Psoas muscle (tissue), 8 donors: ENCODE results near the gene COL4A2. TPM values are rescaled to one million over a fixed set of nuclear protein-coding genes. Genes with fewer than 3 reads are reported as not detected.

Source experiments
- ATAC-seq, 4 donors: fragments of 200-7000 bp; cut with Tn5 transposase; one replicate each; pipeline ENCODE4 v1.9.1; 2020; ENCODE audit warnings: moderate library complexity in 3 of 4, mild to moderate bottlenecking in 2 of 4
- DNase-seq, 2 donors: peaks; one replicate each; pipeline ENCODE4 v3.0.0-alpha.2; 2020
- H3K27ac ChIP-seq: fragments of 200-600 bp; one replicate; pipeline ENCODE4 v1.8.0; 2022
- H3K27me3 ChIP-seq, 3 donors: fragments of 200-600 bp in 1 of 3; one replicate each; pipeline versions ENCODE4 v1.6.1 to v1.8.0; 2013 to 2022; ENCODE audit warnings: low read length in 2 of 3, mild to moderate bottlenecking in 2 of 3, moderate library complexity in 1 of 3; ENCODE audit not compliant: insufficient read depth in 3 of 3
- H3K36me3 ChIP-seq, 2 donors: fragments of 200-600 bp in 1 of 2; one replicate each; pipeline versions ENCODE4 v1.6.1 to v1.8.0; 2013 to 2022; ENCODE audit warnings: low read depth in 1 of 2, mild to moderate bottlenecking in 1 of 2, moderate library complexity in 1 of 2; ENCODE audit not compliant: insufficient read depth in 1 of 2
- H3K4me1 ChIP-seq: fragments of 200-600 bp; one replicate; pipeline ENCODE4 v1.8.0; 2022
- H3K4me3 ChIP-seq: fragments of 200-600 bp; one replicate; pipeline ENCODE4 v1.8.0; 2022; ENCODE audit warnings: mild to moderate bottlenecking
- H3K9me3 ChIP-seq: fragments of 200-600 bp; one replicate; pipeline ENCODE4 v1.8.0; 2022
- WGBS, 3 donors: extraction: QIAGEN DNeasy Blood & Tissue Kit; methylation state at CpG; one replicate each; pipeline versions ENCODE4 v1.1.6 to v1.1.7; 2013; 5-methylcytosine and 5-hydroxymethylcytosine counted together
- intact Hi-C, 2 donors: fragments of 100-400 bp; cut with DNase I; formaldehyde crosslinking; loops; one replicate each; pipeline versions ENCODE4 v1.11.0 to v1.14.2; 2022
- polyA plus RNA-seq, 3 donors: library from polyadenylated mRNA; stranded (reverse); fragments of 200-250 nt; gene quantifications; one replicate each; pipeline ENCODE4 v1.2.3, GENCODE V29; 2013
- total RNA-seq, 4 donors: library from RNA; stranded (reverse); fragmentation: NEBNext Ultra II Directional in 2 of 4; extraction: Animal tissue kit (Norgen Biotek cat#: 25700) in 2 of 4; gene quantifications; one replicate each; pipeline versions ENCODE4 v1.2.1 to v1.2.4, GENCODE V29; 2021 to 2023
- TF ChIP-seq, protein P1 (sequence below): fragments of 200-600 bp; IDR thresholded peaks from one replicate; pipeline ENCODE4 v1.8.0; 2022; ENCODE audit warnings: antibody characterized with exemption
- donor health status: healthy with polysubstance abuse.
- donor health status: DM: no; HTN: no; CAD: no; lungs with moderate emphysema.
- donor health status: Bipolar disorder and iron deficiency.
- donor health status: healthy.
- donor health status: DM: yes; HTN: yes; CAD: no.
- donor health status: DM: no; HTN: no; CAD: no.
- donor health status: DM: no; HTN: no; CAD: no.
- donor health status: DM: yes; HTN: yes; CAD: no.

Gene COL4A2
- total and polyA plus RNA-seq, 7 donors = 25.8 to 84.5 (median 57.8) TPM

DNA sequence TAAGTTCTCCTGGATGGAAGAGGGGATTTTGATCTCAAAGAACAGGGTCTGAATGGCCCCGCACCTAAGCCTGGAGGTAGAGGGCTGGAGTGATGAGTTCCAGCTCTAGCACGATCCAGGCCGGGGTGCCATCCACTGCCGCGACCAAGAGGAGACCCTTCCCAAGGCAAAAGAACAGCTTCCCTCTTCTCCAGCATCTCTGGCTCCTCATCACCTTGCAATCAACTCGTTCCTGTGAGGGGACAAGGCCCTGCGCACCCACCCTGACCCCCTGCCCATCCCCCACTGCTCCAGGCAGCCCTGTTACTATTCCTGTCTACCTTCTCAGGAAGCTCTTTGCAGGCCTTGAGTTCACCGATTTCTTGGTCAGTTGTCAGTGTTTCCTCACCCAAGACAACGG, 17.9 kb upstream of the COL4A2 start:
- H3K4me1 ChIP-seq = no peaks in the 10 kb centered on the region
- no peaks in the 10 kb centered on the region for H3K9me3 ChIP-seq
- intact Hi-C loops = no loop called here
- H3K27me3 ChIP-seq = no peaks in the 10 kb centered on the region
- H3K4me3 ChIP-seq = no peak overlapping the region
- no peak for ATAC-seq
- no peak for DNase-seq
- H3K27ac ChIP-seq = no peak overlapping the region
- 92 to 96% (median 93%) methylated on average over 9 of the region's 9 CpGs for WGBS, 3 donors
- H3K36me3 ChIP-seq = no peaks in the 10 kb centered on the region
- TF ChIP-seq, protein P1, sequence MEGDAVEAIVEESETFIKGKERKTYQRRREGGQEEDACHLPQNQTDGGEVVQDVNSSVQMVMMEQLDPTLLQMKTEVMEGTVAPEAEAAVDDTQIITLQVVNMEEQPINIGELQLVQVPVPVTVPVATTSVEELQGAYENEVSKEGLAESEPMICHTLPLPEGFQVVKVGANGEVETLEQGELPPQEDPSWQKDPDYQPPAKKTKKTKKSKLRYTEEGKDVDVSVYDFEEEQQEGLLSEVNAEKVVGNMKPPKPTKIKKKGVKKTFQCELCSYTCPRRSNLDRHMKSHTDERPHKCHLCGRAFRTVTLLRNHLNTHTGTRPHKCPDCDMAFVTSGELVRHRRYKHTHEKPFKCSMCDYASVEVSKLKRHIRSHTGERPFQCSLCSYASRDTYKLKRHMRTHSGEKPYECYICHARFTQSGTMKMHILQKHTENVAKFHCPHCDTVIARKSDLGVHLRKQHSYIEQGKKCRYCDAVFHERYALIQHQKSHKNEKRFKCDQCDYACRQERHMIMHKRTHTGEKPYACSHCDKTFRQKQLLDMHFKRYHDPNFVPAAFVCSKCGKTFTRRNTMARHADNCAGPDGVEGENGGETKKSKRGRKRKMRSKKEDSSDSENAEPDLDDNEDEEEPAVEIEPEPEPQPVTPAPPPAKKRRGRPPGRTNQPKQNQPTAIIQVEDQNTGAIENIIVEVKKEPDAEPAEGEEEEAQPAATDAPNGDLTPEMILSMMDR = no peak

DNA sequence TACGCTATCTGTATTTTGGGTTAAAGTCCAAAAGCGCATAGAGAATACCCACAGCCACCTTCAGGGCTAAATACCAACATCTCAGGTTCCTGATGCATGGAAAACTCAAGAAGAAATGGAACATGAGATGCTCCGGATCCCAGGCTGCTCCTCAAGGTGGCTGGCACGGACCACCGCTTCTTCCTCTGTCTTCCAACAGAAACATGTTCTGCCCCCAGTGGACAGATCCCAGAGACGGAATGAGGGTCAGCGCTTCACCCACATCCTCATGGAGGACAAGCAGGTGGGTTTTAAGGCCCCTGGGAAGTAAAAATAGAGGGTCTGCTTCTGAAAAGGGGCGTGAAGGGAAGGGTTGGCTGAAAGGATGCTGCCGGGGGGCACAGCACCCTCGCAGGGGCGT, 17.4 kb upstream of the COL4A2 start:
- Histone ChIP-seq H3K36me3 (no peaks in the 10 kb centered on the region), H3K27me3 (no peaks in the 10 kb centered on the region), H3K9me3 (no peaks in the 10 kb centered on the region), H3K4me1 (no peaks in the 10 kb centered on the region), H3K4me3 (no peak overlapping the region), H3K27ac (no peak overlapping the region)
- TF ChIP-seq, protein P1 = no peak
- 88 to 95% (median 92%) methylated on average over 11 of the region's 11 CpGs for WGBS, 3 donors
- no peak for DNase-seq
- intact Hi-C loops = no loop called here
- ATAC-seq = no peak

DNA sequence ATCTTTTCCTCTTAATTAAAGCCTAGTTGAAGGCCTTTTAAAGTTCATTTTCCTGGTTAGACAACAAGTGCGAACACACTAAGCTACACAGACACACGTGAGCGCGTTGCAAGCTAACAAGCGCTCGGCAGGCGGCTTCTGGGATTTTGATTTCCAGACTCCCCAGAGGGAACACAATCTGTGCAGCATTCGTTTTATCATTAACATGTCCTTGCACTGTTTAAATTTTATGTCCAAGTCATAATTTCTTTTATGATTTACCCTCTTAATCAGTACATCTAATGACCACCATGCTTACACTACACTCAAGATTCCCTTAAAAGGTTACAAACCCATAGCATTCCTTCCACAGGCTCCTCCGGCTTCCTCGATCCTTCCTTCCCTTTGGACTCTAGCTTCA, 16.9 kb upstream of the COL4A2 start:
- whole genome bisulfite sequencing, 3 donors = 82 to 91% (median 91%) methylated on average over 10 of the region's 10 CpGs
- H3K4me1 ChIP-seq = no peaks in the 10 kb centered on the region

DNA sequence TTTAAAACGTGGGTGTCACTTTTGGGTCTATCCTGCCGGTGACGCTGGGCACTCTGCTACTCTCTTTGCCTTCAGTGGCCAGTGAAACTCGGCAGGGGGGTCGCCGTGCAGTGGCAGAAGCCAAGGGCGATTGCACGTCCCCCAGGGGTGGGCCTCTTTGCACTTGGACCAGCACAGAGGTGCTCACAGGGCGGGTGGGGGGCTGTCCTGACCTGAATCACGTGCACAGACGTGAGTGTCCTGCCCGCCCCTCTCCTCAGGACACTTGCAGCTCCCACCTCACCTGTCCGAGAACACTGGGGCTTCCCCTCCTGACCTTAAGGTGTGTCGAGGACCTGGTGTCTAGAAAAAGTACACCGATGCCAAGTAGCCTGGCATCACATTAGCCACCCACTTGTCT, 16.3 kb upstream of the COL4A2 start:
- Histone ChIP-seq H3K4me3 (no peak overlapping the region), H3K27me3 (no peaks in the 10 kb centered on the region), H3K4me1 (no peaks in the 10 kb centered on the region), H3K9me3 (no peaks in the 10 kb centered on the region), H3K27ac (no peak overlapping the region), H3K36me3 (no peaks in the 10 kb centered on the region)
- no peak for ATAC-seq
- TF ChIP-seq, protein P1 = no peak
- WGBS, 3 donors = 79 to 82% (median 80%) methylated on average over 15 of the region's 15 CpGs
- DNase-seq = no peak
- intact Hi-C loops = no loop called here

More for the DNA sequence above, 16.9 kb upstream of the COL4A2 start:
- intact Hi-C loops = no loop called here
- DNase-seq (no peak), ATAC-seq (no peak)
- TF ChIP-seq, protein P1 = no peak
- no peaks in the 10 kb centered on the region for H3K27me3 ChIP-seq
- no peaks in the 10 kb centered on the region for H3K36me3 ChIP-seq
- H3K27ac ChIP-seq = no peak overlapping the region
- H3K4me3 ChIP-seq = no peak overlapping the region
- H3K9me3 ChIP-seq = no peaks in the 10 kb centered on the region

DNA sequence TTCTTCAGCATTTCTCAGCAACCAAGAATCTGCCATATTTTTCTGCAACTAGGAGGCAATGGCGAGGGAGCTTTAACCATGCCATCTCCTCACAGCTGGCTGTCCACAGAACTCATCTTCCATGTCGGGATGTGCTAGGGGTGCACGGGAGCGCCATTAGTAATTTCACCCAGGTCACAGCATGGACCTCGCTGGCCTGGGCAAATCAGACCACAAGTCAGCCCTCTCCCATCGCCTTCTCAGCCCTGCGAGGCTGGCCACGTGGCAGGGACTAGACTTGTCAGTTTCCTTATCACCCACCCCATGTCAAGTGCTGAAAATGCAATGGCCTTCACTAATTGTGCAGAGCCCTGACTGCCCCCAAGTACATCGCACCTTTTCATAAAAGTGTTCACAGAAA, 15.8 kb upstream of the COL4A2 start:
- no peaks in the 10 kb centered on the region for H3K9me3 ChIP-seq
- no peaks in the 10 kb centered on the region for H3K4me1 ChIP-seq
- WGBS, 3 donors = 86 to 91% (median 89%) methylated on average over 9 of the region's 9 CpGs
- no peaks in the 10 kb centered on the region for H3K27me3 ChIP-seq
- no peak overlapping the region for H3K27ac ChIP-seq
- TF ChIP-seq, protein P1 = no peak
- H3K36me3 ChIP-seq = no peaks in the 10 kb centered on the region
- intact Hi-C loops = no loop called here
- no peak overlapping the region for H3K4me3 ChIP-seq
- DNase-seq (no peak), ATAC-seq (no peak)
